GF-D8 (cell line): Measurements from ENCODE around the gene IL22RA2.
"Not testable (repeated sequence)": the region's sequence is repeated elsewhere in the genome, so short reads cannot be mapped to it uniquely, and the experiment has no call there.

Experiments
- DNase-seq: peaks from one replicate; lab custom pipeline; 2025; lab: John Stamatoyannopoulos, UW

IL22RA2 gene

DNA sequence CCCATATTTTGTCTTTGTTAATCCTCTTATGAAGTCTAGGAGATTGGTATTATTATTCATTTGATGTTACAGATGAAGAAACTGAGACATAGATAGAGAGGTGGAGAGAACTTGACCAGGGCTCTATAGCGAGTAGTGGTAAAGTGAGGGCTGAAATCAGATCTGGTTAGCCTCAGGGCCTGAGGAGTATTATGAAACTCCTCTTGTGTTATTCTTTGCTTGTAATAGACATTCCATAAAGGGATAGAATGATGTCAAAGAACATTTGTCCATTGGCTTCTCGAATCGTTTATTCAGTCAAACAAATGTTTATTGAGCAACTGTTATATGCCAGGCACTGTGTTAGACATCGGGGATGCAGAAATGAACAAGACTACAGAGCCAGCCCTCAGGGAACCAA is at the start of gene IL22RA2:
IL22RA2 (minus strand) TSS at position 144 of the 400 bp plus-strand sequence. CDS start 11,895 bp downstream, outside the sequence.
- no peak for DNase-seq

- DNase-seq = peak; percentile 82
Measured at GRCh38 chr6:137222381-137222780, 48.9 kb upstream of the IL22RA2 start.

DNA sequence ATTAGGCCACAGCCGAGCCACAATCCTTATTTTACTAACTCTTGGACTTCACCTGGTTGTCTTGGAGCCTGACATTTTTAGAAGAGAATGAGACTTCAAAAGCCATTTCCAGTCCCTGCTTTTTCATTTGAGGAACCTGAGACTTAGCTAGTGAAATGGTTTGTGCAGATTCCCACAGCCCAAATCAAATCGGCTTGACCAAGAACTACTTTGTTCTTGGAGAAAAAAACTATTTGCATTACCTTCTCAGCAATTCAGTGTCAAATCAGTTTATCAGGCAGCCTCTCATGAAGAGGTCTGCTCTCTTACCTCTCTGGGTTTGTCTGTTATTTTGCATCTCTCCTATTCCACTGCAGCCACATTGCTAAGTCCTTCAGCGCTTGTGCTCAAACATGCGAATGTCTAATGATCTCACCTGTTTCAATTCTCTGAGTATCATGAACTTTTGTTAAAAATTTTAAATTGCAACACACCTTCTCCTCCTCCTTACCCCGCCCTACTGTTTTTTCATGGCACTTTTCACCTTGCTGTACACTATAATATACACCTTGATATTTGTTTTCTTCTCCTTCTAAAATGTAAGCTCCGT is 46.3 kb upstream of the IL22RA2 start:
- no peak for DNase-seq

DNA sequence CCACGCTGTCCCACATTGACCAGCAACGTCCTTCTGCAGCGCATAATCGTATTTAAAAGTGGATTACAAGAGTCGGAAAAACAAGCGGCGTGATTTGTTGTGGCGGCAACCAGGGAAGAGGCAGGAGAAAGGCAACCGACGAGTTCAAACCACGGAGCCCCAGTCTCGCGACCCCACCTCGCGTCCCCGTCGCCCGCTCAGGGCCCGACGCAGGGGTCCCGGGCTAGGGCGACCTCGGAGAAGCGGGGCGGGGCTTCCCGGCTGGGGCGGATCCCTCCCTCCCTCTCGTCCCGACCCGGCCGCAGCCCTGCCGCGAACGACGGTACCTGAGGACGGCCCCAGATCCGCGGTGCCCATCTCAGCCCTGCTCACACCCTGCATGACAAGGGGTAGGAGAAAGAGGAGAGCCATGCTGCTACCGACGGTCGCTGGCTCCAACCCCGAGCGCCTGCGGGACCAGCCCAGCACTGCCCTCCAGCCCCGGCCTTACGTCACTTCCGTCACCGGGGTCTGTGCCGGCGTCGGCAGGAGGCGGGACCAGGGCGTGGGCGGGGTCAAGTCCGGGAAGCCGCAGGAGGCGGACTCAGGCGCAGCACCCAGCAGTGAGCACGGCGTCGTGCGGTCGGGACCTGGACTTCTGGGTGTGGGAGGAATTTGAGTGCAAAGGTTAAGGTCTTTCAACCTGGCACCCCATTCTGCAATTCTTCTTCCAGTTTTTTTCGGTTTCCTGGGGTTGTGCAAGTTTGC is 45.6 kb upstream of the IL22RA2 start, which contains the start of gene IFNGR1:
IFNGR1 (minus strand) TSS at position 469 of the 747 bp plus-strand sequence; CDS start at position 411, 58 bp downstream.
- DNase-seq = peak; percentile 89

GRCh38 chr6:137218473-137218916 is 45.1 kb upstream of the IL22RA2 start:
- DNase-seq = peak; percentile 68

GRCh38 chr6:137217801-137218472 is 44.5 kb upstream of the IL22RA2 start:
- peak; percentile 77 for DNase-seq

GRCh38 chr6:137216875-137217553 is 43.6 kb upstream of the IL22RA2 start:
- no peak for DNase-seq

- no peak for DNase-seq
Measured at GRCh38 chr6:137216106-137216505, 42.7 kb upstream of the IL22RA2 start.

GRCh38 chr6:137215630-137216029 is 42.2 kb upstream of the IL22RA2 start:
- DNase-seq = not testable (repeated sequence)

DNA sequence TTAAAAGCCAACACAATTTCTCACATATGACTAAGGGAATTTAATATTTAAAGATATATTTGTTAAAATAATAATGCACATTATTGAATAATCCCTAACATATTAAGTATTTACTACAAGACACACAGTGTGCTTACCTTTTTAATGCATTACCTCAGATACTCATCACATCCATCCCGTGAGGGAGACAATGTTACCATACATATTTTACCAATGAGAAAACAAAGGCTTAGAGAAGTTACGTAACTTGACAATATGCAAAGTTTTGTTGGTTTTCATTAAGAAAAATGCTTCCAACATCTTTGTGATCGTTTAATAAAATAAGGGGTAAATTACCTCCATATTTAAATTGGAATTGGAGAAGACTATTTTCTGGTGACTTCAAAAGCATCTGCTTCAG is 41.5 kb upstream of the IL22RA2 start:
- no peak for DNase-seq

DNA sequence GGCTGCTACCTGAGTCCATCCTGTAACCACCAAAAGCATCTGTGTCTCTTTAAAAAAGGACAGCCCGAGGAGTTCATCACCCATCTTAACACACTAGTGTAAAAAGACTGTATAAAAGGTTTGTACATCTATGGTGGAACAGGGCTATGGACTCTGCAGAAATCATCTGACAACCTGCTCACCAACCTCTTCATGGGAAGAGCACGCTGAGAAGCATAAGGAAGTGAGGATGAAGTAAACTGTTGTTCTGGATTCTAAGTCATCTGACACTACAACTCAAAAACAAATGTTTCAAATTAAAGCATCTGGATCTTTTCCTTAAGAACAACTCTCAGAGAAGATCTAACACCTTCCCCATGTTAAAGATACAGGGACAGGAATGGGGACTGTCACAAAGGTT is 40.4 kb upstream of the IL22RA2 start:
- DNase-seq = no peak

DNA sequence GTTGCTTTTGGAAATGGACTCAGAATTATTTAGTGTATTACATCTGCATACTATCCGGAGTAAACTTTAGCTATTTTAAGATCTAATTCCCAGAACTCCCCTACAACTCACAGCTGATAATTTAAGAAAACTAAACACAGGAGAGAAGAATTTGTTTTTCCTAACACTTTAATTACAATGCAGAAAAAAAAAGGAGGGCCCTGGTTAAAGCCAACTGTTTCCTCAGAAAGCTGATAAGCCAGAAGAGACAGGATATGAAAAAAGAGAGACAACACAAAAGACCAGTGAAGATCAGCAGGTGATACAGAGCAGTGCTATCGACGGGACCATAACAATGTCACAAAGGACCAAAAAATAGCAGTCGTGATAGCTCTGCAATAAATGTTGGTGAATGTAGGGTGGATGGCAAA is 39.9 kb upstream of the IL22RA2 start:
- no peak for DNase-seq

GRCh38 chr6:137211910-137212309 is 38.5 kb upstream of the IL22RA2 start:
- DNase-seq = no peak

GRCh38 chr6:137210903-137211302 is 37.5 kb upstream of the IL22RA2 start:
- no peak for DNase-seq

DNA sequence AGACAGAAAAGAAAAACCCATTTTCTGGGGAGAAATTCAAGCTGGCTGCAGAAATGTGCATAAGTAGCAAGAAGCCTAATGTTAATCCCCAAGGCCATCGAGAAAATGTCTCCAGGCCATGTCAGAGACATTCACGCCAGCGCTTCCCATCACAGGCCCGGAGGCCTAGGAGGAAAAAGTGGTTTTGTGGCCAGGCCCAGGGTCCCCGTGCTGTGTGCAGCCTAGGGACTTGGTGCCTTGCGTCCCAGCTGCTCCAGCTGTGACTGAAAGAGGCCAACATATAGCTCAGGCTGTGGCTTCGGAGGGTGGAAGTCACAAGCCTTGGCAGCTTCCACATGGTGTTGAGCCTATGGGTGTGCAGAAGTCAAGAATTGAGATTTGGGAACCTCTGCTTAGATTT is 34.8 kb upstream of the IL22RA2 start:
- DNase-seq = no peak

DNA sequence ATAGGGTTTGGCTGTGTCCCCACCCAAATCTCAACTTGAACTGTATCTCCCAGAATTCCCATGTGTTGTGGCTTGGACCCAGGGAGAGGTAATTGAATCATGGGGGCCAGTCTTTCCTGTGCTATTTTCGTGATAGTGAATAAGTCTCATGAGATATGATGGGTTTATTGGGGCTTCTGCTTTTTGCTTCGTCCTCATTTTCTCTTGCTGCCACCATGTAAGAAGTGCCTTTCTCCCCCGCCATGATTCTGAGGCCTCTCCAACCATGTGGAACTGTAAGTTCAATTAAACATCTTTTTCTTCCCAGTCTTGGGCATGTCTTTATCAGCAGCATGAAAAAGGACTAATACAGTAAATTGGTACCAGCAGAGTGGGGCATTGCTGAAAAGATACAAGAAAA is 34.0 kb upstream of the IL22RA2 start:
- not testable (repeated sequence) for DNase-seq

DNA sequence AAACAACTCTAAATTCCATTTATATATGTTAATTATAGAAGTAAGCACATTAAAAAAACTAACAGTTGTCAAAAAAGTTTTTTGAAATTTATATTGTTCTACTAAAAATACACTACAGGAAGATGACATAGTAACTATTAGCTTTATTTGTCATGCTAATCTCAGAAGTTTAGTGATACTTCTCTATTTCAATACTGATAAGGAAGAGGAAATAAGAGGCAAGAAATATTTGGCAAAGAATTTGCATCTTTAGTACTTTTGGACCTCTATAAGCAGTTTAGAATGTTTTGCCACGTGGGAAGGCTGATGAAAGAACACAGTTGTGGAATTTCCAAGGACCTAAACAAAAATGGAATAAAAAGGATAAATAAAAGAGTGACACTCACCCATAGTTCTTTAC is 33.1 kb upstream of the IL22RA2 start:
- DNase-seq = no peak

DNA sequence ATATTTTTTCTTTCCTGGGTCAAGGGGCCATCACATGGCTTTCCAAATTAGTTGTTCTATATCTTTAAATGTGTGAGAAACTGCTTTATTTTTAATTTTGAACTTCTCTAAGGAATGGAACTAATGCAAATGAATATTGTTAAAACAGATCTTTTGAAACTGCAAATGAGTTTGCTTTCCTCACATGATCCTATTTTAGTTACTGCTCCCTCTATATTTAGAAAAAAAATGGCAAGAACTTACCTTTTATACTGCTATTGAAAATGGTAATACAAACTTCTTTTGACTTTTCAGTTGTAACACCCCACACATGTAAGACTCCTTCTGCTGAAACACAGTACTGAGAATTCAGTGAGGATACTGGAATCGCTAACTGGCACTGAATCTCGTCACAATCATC is 29.8 kb upstream of the IL22RA2 start:
- no peak for DNase-seq

DNA sequence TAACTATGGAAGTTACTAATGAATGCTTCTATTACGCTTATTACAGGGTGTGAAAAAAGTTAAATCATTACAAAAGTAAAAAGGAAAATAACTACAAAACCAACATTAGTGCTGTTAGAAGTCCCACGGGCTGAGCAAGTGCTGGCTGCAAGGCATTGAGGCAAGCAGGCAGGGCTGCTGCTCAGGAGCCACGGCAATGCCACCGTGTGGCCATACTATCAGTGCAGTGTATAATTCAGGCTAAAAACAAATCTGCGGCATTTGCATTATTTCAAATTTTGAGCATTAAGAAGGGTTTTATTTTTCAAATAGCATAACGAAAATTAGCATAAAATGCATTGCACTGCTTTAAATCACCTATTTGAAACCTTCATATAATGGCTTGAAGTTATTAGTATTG is 28.6 kb upstream of the IL22RA2 start:
- no peak for DNase-seq

DNA sequence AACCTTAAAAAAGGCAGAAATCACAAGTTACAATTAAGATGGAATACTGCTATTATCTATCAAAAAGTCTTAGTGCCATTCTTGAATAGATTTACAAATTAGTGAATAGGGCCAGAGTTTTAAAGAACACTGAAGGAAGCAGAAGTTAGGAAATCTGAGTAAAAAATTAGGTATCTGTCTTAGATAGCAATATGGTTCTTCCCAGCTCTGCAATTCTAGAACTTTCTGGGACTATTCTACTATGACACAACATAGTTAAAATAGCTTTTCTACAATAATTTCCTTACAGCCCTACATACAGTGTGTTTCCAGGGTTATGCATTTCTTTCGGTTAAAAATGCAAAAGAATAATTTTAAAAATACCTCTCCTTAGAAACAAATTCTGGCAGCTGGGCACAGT is 27.6 kb upstream of the IL22RA2 start:
- no peak for DNase-seq

- no peak for DNase-seq
Measured at GRCh38 chr6:137200288-137200687, 26.8 kb upstream of the IL22RA2 start.
